GM21717 (cell line): ENCODE measurements around the gene P2RY2.
A peak's percentile ranks its signal among the peaks of the same experiment; 100 is the strongest.

Experiments
- ATAC-seq: cut with Tn5 transposase; IDR thresholded peaks from one replicate; pipeline ENCODE4 v1.9.1; 2021; ENCODE audit warnings: mild to moderate bottlenecking, moderate library complexity; ENCODE audit not compliant: unreplicated experiment

Gene P2RY2

DNA sequence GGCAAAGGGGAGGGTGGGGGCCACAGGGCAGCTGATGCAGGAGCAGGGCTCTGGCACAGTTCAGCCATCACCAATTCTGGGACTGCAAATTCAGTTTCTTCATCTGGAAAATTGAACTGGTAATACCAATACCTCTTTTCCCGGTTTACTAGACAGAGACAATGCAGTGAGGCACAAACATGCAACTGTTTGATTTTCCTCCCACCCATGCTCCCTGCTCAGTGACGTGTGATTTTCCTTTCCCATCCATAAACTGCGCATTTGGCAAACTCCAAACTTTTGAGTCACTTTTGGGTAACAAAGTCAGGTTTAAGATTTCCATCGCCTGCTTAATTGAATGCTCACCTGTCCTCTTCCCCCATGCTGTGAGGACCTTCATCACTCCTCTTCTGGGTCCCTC, 23.2 kb downstream of the P2RY2 start:
- no peak for ATAC-seq

DNA sequence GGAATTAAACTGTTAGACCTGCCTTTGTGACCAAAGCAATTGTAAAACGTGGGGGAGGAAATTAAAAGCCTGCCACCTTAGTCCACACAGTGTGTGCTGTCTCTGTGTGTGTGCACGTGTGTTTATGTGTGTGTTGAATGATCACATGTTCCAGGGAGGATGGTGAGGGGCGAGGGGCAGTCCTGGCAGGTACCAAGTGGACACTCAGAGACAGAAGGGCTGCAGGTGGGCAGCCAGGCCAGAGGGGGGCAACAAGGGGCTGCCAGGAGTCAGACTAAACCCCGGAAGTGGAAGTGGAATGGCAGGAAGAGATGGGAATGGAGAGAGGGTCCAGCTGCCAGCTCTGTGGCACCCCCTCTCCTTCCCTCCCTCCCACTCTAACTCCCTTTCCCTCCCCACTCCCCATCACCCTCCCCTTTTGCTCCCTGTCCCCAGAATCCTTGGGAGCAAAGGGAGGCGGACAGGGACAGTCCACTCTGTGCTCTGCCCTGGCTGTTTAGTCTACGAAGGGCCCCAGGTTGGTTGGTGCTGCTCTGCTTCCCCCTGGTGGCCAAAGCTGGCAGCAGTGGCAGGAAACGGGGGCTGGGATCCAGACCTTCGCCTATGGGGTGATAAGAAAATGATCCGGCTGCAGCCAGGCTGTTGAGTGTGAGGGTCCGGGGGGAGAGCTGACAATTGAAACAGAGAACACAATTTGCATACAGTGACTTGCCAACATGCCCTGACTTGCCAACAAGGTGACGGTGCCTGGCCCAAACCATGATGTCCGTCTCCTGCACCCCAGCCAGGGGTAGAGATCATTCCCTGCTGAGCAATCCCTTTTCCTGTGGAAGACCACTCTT, 24.4 kb downstream of the P2RY2 start:
- peak; percentile 52 for ATAC-seq

DNA sequence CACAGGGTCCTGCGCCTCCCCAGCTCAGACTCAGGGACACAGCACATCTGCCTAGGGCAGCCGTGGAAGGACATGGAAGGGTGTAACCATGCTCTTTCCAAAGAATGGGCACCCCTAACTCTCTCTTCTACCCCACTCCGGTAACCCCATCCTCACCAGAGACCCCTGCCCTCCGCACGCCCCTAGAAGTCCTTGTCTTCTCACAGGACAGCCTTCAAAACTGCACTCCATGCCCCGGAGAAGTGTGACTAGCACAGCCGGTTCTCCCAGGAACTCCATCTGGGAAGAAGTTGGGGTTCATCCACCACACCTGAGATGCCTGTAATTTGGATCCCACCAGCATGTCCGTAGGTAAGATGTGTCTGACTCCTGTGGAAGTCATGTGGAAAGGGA, 25.0 kb downstream of the P2RY2 start:
- ATAC-seq, result no peak

DNA sequence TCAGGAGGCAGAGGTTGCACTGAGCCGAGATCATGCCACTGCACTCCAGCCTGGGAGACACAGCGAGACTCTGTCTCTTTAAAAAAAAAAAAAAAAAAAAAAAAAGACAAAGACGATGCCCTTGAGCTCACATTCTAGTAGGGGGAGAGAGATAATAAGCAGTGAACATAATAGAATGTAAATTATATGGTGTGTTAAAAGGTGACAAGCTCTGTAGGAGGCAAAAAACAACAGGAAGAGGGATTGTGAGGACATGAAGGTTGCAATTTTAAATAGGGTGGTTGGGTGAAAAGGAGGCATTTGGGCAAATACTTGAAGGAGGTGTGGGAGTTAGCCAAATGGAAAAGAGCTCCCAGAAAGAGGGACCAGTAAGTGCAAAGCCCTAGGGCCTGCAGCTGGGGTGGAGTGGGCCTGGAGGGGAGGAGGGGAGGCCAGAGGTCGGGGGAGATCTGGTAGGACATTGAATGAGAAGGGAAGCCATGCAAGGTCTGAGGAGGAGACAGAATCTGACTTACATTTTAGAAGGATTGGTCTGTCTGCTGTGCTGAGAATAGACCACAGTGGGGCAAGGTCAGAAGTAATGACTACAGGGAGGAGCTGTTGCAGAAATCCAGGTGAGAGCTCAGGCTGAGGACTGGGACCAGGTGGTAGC, 26.6 kb downstream of the P2RY2 start:
- ATAC-seq, result no peak

DNA sequence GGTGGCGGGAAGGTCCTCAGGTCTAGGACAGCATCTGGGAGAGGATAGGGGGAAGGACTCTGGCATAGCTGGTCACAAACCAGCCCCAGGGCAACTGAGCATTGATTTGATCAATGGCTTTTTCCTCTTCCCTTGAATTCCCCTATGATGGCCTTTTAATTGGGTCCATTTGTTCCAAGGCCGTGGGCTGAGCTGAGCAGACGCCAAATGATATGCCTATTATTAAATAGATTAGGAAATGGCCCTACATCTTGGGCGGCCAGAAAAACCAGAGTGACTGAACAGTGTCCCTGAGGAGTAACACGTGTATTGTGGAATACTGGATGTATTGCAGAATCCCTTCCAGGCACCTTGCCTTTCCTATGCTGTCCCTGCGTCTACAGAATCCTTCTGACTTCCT, 27.4 kb downstream of the P2RY2 start:
- ATAC-seq, result no peak

DNA sequence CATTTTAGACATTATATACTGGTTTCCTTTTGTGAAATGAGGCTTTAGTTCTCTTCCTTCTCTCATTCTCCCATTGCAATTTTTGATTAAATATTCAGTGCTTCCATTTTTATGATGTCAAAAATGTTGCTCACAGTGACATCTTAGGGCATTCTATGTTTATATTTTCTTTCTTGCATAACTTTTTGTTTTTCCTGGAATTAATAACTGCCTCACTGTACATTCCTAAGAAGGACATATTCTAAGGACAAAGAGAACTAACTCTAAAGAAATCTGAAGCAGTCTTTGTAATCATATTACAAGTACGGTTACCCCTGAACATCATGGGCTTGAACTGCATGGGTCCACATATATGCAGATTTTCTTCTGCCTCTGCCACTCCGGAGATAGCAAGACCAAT, 28.2 kb downstream of the P2RY2 start:
- ATAC-seq, result no peak

DNA sequence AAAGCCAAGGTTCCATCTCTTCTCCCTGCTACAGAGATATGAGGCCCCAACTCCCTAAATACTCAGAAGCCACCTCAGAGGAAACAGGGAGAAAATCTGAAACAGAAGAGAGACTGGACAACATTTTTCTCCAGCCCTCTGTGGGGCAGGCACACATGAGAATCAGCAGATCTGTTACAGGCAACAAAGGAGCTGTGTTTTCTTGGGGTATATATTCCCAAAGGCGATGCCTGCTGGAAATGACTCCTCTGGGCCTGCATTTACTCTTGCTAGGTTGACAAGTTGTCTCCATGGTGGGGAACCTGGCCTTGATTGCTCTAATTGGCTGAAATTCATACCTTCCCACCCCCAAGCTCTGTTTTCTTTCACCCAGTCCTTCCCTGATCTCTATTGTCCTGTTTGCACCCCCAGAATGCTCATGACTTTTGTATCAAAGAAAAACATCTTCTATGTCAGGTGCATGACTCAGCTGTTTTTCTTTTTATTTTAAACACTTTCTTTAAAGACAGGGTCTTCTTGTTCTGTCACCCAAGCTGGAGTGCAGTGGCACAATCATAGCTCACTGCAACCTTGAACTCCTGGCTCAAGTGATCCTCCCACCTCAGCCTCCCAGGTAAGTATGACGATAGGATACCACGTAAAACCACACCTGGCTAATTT, 30.6 kb downstream of the P2RY2 start:
- no peak for ATAC-seq

DNA sequence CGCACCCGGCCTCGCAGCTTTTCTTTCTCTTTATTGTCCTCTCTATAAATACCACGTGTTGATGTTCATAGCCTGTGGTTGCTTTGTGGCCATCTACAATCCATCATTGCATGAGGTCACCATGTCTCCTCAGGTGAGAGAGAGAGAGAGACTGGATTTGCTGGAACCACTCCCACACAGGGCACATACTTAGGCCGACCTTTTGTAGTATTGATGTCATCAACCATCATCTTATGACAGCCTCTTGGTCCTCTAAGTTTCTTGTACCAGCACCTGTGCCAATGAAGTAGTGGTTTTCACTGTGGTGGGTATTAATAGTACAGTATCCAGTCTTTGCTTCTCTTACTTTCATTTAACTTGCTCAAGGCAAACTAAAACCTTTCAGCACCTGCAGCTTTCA, 31.2 kb downstream of the P2RY2 start:
- no peak for ATAC-seq

DNA sequence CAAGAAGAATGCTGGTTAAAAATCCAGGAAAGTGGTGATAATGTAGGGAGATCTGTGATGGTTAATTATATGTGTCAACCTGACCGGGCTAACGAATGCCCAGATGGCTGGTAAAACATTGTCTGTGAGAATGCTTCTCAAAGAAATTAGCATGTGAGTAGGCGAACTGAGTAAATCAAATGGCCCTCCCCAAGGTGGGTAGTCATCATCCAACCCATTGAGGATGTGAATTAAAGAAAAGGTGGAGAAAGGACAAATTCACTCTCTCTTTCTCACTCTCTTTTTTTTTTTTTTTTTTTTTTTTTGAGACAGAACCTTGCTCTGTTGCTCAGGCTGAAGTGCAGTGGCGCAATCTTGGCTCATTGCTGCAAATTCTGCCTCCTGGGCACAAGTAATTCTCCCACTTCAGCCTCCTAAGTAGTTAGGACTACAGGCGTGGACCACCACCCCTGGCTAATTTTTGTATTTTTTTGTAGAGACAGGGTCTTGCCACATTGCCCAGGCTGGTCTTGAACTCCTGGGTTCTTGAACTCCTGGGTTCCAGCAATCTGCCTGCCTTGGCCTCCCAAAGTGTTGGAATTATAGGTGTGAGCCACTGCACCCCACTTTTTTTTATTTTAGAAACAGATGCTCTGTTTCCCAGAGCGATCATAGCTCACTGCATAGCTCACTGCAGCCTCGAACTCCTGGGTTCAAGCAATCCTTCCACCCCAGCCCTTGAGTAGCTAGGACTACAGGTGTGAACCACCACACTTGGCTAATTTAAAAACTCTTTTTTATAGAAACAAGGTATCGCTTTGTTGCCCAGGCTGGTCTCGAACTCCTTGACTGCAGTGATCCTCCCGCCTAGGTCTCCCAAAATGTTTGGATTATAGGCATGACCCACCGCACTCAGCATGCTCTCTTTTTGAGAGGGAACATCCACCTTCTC, 32.0 kb downstream of the P2RY2 start:
- ATAC-seq, result no peak

DNA sequence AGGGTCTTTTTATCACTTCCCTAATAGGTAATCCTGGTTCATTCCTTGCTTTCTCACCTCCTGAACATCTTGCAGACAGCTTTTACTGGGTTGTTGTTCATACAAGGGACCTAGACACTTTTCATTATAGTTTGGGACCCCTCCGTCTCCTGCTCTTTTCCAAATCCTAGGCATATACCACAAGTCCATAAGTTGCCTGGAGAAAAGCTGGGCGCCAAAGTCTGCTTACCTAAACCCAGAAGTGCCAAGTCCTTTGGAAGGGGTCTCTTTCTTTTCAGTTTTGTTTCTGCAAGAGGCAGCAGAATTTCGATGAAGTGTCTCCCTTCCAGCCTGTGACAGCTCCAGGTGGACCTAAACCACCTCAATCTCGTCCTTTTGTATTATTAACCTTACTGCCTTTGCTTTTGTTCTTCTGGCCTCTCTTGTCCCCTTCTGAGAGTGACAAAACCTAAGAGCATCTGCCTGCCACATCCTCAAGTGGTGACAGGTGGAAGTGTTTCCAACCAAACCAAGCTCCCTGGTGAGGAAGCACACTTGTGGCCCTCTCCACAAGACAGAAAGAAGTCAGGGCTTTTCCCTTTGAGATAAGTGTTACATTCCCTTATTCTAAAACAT, 34.6 kb downstream of the P2RY2 start:
- no peak for ATAC-seq

DNA sequence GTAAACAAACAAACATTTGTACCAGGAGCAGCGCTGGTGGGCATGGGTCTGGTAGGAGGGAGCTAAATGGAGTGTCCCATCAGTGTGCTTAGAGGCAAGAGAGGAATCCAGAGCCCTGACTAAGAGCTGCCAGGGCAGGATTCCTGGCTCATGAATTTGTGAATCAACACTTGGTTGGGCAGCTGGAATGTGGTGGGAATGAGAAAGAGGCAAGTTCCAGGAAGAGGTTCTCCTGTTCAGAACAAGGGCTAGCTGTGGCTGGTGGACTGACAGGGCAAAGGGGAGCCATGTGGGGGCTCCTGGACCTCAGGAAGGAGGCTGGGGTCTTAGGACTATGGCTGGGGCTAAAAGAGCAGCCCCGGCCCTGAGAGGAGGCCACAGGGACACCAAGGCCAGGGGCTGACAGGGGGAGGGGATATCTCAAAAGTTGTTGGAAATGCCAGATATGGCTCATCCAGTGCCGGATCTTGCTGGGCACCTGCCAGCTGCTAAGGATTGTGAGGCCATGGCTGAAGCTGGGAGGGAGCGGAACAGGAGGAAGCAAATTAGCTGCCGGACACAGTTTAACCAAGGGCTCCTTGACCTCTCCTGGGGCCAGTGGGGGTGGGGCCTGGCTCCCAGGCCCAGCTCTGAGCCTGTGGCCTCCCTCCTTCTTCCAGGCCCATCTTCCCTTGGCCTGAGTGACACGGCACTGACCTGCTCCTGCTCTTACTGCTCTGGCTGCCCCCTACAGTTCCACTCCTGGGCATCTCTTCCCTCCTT, 39.4 kb downstream of the P2RY2 start:
- ATAC-seq, result no peak

DNA sequence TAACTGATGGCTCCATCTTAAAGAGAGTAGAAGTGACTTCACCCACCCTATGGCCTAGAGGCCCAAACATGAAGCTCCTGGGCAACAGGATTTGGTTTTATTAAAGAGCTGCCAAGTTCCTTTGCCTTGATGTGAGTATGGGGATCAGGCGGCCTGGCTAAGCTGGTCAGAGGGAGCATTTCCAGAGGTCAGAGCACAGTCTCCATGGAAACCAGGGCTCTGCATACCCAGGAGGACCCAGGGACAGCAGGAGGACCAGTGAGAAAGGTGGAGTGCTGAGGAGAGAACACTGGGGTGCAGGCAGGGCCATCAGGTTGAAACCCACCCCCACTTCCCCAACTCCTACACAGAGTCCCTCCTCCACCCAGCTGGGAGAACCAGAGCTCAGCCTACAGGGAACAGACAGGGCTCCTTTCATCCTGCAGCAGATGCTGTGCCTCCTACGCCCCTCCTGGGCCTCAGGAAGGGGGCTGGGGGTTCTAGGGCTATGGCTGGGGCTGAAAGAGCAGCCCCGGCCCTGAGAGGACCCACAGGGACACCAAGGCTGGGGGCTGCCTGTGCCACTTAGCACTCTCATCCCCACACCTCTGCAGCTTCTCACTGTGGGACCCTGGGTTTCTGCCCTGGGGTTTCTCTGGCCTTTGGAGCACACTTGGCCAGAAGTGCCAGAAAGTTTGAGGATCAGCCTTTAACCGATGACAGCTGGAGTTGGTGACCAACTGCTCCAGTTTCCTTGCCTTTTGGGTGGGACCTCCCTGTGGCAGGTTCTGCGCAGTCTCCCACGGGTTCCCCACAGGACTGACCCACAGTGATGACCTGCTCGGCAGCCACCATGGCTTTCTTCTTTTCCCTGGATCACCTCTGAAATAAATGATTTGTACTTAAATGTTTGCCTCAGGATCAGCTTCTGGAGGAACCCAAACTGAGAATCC, 40.3 kb downstream of the P2RY2 start:
- no peak for ATAC-seq

DNA sequence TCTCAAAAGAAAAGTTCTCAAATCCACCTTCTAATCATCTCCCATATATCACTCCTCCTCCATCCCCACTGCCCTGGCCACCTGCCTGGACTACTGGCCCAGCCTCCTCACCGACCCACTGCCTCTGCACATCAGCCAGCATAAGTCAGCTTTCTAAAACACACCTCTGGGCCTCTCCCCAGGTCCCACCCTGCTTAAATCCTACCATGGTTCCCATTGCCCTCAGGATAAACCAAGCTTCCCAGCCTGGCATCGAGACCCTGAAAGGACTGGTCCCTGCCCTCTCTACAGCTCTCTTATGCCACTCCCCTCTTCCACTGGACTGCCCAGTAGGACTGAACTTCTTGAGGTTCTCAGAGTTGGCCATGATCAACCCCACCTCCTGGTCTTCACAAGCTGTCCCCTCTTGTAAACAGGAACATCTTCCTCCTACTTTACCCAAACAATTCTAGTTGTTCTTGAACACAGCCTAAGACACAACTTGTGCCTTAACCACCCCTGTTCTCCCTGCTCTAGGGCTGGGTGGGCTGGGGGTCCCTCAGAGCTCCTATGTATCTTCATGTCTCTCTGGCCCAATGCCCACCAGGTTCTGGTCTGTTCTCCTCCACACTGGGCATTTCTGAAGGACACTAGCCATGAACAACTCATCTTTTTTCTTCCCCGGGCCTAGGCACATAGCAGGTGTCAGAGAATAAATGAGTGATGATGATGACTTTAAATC, 41.5 kb downstream of the P2RY2 start:
- ATAC-seq, result no peak

DNA sequence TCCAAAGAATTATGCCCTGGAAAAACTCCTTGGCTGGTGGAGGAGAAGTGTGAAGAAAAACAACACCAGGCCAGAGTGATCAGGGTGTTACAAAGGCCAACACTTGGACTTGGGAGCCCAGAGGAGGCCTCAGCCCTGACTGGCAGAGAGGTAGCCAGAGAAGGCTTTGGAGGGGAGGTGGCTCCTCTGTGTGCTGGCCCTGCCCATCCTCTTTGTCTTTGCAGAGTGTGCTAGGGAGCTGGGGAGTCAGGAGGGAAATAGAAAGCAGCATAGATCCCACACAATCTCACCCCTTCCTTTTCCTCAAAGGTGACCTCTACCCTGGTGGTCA, 42.0 kb downstream of the P2RY2 start:
- ATAC-seq, result no peak

DNA sequence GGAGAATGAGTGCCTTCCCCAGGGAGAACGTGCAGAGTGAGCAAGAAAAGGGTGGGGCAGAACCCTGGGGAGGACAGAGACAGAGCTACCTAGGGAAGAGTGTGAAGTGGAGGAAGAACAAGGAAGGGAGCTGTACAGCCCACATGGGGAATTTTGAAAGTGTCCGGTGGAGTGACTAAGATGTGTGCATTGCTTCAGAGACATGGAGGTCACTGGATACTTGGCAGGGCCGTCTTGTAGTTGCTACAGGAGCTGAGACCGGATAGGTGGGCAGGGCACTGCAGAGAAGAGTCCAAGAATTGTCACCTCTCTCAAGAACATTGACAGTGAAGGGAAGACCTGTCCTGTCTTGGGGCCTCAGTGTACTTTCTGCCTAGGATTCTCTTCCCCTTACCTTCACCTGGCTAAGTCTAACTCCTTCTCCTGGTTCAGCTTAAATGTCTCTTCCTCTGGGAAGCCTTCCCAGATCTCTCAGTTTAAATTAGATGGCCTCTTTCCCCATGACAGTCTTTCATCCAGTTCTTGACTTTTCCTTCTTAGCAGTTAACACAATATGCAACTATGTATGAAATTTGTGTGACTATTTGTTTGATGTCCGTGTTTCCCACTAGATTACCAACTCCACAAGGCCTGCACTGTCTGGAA, 44.9 kb downstream of the P2RY2 start:
- no peak for ATAC-seq

DNA sequence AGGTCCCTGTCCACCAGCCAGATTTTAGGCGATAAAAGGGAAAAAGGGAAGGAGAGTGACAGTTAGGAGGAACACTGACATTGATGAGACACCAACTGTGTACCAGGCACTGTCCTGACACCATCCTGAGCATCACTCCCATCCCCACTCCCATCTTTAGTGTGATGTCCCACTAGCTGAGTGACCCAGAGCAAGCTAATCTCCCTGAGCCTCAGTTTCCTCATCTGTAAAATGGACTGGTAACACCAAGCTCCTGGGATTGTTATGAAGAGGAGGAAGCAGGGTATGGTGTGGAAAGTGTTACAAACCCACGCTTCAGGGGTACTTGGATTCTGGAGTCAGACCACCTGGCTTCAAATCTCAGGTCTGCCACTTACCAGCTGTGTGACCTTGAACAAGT, 45.6 kb downstream of the P2RY2 start:
- ATAC-seq, result no peak

DNA sequence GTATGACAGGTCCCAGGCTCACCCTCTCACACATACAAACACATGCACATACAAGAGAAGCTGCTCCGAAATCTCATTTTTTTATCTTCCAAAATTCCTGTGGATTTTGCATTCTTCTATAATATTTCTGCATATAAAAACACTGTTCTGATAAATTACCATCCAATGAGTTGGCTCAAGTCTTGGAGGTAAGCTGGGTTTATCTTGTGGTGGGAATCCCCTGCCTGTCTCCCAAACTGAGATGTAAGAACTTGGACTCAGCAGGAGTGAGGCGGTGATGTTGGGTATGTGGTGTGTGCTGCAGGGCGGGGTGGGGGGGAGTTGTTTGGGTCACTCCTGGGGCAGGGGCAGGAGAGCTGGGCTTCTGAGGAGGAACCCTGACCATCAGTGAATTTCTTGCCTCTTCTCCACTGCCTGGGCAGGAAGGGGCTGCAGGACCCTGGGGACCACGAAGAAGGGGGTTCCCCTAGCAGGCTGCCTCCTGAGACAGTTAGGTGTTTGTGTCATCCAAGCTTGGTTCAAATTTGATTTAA, 47.3 kb downstream of the P2RY2 start:
- no peak for ATAC-seq
